ENCODE results near the gene MDM4.
"Not testable (repeated sequence)": the region's sequence is repeated elsewhere in the genome, so short reads cannot be mapped to it uniquely, and the experiment has no call there.

MDM4 gene

GRCh38 chr1:204520834-204521709 lies 4.9 kb downstream of the MDM4 start:
- no peak for DNase-seq

DNA sequence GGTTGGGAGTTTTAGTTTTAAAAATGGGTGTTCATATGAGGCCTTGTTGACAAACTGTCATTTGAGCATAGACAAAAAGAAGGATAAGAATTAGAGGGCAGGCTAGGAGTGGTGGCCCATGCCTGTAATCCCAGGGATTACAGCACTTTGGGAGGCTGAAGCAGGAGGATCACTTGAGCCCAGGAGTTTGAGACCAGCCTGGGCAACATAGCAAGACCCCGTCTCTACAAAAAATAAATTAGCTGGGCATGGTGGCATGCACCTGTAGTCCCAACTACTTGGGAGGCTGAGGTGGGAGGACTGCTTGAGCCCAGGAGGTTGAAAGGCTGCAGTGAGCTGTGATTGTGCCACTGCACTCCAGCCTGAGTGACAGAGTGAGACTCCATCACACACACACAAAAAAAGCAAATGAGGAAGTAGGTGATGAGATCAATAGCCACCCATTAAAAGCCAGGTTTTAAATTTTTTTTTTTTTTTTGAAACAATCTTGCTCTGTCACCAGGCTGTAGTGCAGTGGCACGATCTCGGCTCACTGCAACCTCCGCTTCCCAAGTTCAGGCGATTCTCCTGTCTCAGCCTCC lies 5.8 kb downstream of the MDM4 start:
- DNase-seq = not testable (repeated sequence)

GRCh38 chr1:204523605-204524215 lies 7.5 kb downstream of the MDM4 start:
- no peak for DNase-seq

DNA sequence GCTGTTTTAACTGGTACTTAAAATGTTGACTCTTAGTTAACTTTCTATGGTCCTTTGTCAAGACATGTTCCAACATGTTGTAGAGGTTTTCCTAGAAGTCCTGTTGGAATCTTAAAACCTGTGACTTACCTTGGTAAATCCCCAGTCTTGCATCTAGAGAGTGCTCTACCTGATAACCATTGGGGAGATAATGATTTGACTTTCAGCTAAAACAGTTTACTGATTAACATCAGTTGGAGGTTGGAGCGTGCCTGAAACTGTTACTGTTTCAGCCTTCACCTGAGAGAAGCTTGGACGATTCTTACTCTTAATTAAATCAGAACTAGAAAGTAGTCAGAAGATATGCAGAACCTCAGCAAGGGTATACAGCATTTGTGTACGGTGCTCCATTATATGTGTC lies 8.8 kb downstream of the MDM4 start:
- no peak for DNase-seq

DNA sequence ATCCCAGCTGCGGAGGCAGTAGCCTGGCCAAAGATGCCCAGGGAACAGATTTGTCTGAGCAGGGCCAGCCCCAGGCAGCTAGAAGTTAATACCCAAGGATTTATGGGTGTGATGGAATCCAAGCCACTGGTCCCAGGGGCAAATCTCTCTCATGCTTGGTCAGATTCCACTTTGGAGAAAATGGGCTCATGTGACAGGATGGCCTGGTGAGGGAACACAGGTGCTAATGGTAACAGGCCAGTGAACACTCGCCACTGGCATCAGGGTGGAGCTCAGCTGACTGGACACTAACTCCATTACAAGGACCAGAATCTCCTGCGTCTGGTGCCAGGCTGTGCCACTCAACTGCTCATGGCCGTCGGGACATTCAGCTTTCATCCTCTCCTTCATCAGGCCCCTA lies 12.0 kb downstream of the MDM4 start:
- no peak for DNase-seq

DNA sequence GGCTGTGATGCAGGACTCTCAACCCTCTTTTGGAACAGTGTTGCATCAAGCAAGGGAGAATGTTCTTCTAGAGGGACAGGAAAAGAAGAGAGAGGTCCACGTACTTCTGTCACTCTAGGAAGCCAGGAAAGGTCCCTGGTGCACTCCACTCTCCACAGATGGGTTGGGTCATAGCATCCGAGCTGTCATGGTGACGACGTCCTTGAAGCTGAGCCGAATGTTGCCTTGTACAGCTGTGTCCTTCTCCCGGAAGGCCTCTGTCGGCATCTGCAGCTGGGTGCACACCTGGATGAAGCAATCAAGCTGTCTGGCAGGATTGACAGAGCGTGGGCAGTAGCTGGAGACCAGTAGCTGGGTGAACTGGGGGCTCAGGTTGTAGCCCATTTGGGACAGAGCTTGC lies 12.5 kb downstream of the MDM4 start:
- DNase-seq = no peak

GRCh38 chr1:204529371-204529895 lies 13.2 kb downstream of the MDM4 start:
- no peak for DNase-seq

DNA sequence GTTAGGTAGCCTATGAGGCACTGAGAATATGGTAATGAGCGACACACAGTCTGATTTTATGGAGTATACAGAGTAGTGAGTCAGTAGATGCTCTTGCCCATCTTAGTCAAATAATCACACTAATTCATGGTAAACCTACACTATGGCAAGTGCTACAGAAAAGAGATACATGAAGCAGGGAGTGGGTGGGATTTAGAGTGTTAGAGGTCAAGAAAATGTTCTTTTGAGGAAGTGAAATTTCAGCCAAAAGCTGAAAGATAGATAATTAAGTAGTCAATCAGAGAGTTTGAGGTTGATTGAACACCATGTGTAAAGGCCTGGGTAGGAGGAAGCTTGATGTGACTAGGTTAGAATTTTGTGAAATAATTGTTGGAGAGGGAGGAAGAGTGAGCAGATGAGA lies 14.7 kb downstream of the MDM4 start:
- no peak for DNase-seq

- no peak for DNase-seq
Observed at GRCh38 chr1:204532832-204533231, 16.6 kb downstream of the MDM4 start.

DNA sequence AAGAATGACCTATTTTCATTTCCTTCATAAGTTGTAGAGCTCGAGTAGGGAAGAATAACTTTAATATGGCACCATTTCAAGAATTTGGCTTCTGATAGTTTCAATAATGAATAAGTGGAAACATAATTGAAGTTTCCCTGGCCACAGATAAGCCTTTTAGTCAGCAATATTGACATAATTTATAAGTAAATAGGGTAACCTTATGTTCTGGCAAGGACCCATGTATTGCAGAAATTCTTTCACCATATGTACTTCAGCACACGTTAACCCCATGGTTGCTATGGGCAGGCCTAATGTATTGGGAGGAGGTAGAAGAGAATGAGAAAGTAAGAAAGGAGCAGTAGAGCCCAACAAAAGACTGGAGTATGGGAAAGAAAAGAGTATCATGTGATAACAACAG lies 25.4 kb downstream of the MDM4 start:
- no peak for DNase-seq

- no peak for DNase-seq
Observed at GRCh38 chr1:204544321-204544720, 28.1 kb downstream of the MDM4 start.

DNA sequence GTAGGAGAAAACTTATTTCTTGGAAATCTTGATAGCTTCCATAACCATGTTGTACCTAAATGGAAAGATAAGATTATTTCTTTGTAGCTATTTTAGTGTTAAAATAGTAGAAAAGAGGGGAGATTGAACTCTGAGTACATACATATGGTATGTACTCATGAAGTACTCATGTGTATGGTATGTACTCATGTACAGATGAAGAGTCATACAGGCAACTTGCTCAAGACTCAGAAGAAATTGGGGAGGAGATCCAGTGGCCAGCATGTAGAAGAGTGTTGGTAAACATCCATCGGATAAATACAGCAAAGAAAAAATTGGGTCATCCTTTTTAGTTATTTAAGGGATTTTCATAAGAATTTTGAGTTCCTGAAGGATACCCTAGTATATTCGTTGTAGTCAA lies 29.0 kb downstream of the MDM4 start:
- no peak for DNase-seq

GRCh38 chr1:204545881-204546280 lies 29.7 kb downstream of the MDM4 start:
- DNase-seq = no peak

- DNase-seq = no peak
Observed at GRCh38 chr1:204548265-204548664, 32.1 kb downstream of the MDM4 start.

GRCh38 chr1:204549313-204549712 lies 33.1 kb downstream of the MDM4 start:
- DNase-seq = no peak

DNA sequence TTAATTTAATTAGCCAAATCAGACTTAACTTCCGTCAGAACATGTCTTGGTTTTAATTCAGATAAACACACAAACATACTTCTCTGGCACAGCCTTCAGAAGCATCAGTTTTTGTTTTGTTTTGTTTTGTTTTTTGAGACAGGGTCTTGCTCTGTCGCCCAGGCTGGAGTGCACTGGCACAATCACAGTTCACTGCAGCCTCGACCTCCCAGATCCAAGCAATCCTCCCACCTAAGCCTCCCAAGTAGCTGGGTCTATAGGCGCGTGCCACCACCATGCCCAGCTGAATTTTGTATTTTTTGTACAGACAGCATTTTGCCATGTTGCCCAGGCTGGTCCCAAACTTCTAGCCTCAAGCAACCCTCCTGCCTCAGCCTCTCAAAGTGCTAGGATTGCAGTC lies 34.7 kb downstream of the MDM4 start:
- DNase-seq = no peak

DNA sequence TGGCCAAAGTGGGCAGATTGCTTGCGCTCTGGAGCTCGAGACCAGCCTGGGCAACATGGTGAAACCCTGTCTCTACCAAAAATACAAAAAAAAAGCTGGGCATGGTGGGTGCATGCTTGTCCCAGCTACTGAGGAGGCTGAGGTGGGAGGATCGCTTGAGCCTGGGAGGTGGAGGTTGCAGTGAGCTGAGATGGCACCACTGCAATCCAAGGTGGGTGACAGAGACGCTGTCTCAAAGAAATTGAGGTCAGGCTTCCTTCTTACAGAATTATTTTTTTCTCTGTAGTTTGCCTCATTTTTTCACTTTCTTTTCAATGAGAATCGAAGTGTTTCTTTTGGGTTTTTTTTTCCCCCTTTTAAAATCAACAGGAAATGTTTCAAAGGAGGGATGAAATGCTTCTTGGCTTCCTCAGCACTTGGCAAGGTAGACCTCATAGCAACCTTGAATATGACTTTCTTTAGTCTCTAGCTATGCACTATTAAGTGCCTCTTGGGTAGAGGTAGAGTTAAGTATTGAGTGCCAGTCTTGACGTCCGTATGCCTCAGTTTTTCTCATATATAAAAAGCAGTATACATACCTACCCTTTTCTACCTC lies 40.3 kb downstream of the MDM4 start:
- DNase-seq = no peak

DNA sequence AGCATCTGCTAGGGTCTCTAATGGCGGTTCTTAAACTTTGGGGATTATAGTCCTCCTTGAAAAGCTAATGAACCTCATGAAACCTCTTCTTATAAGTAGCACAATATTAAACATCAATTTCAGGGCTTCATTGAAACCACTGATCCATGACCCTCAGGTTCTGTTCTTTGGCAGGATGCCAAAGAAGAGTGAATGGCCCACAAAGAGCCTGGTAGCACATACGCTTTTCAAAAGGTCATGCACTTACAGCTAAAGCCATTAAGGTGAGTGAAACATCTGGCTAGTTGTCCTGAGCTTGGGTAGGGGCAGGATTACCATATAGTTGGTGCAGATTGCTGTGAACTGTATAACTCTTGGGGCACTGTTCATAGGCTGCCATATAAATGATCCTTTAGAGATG lies 42.3 kb downstream of the MDM4 start:
- no peak for DNase-seq

DNA sequence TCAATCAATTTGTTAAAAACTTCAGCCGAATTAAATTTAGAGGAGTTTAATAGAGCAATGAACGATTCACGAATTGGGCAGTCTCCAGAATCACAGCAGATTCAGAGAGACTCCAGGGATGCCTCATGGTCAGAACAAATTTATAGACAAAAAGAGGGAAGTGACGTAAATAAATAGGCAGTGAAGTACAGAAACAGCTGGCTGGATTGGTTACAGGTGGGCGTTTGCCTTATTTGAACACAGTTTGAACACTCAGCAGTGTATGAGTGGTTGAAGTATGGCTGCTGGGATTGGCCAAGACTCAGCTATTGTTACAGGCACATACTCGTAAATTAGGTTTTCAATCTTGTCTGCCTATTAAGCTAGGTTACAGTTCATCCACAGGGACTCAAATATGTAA lies 43.8 kb downstream of the MDM4 start:
- not testable (repeated sequence) for DNase-seq

DNA sequence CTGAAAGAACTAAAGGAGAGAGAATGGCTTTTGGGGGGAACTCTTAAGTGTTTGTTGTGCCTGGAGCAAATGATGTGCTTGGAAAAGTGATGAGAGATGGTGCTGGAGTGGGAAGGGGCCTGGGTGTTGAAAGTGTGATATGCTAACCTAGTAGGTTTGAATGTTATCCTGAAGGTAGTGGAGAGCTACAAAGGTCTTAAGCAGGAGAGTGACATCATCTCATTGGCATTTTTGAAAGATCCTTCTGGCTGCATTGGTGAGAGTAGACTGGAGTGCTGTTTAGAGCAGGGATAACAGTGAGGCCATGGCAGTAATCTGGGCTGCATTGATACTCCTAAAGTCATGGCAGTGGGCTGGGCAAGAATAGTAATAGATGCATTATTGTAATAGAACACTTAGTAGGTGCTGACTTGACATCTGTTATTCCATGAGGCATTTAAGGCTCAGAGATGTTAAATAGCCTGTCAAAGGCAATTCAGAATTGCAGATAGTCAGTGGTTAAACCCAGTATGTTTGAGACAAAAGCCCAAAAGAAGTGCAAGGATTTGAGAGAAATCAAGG lies 44.5 kb downstream of the MDM4 start:
- DNase-seq = no peak

GRCh38 chr1:204562075-204562990 lies 46.1 kb downstream of the MDM4 start:
- DNase-seq = no peak

DNA sequence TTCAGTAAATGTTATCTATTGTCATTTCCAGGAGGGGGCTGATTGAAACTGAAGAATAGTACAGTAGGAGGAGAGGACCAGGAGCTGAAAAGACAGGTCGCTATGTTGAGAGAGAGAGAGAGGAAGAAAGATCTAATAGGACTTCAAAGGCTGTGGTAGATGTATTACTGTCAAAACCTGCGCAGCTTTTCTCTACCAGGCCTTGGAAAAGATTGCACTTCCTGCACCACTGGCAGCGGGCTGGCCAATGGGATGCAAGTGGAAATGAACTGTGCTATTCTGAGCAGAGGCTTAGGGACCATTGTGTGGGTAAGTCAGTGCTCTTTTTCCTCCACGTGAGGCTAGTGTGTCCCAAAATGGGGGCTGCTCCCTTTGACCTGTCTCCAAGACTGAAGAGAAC lies 47.1 kb downstream of the MDM4 start:
- no peak for DNase-seq

All from SIG-M5 (cell line).